A549 (cell line): ENCODE data around the gene HPF1. TPM values are rescaled to one million over a fixed set of nuclear protein-coding genes. Genes with fewer than 3 reads are reported as not detected.

Source experiments
- ATAC-seq, 2 experiments: fragments of 200-7000 bp in 1 of 2; fragments of >200 bp in 1 of 2; cut with Nextera tagmentation in 1 of 2; cut with Tn5 transposase in 1 of 2; 3 replicates each; pipeline versions ENCODE4 v1.8.0 to v1.9.1; 2018 to 2020; ENCODE audit warnings: mild to moderate bottlenecking in 1 of 2, moderate library complexity in 1 of 2
- CTCF ChIA-PET: fragments of 300-600 bp; sonication (Branson Sonifier 250); formaldehyde crosslinking; extraction: SDS; loops from one replicate; lab custom pipeline; 2021; ENCODE audit warnings: antibody characterized with exemption, inconsistent platforms; lab: Yijun Ruan, JAX
- POLR2A ChIA-PET: fragments of 350-600 bp; formaldehyde crosslinking; extraction: SDS; loops from one replicate; lab custom pipeline; 2021; ENCODE audit warnings: antibody characterized with exemption, inconsistent platforms; lab: Yijun Ruan, JAX
- DNase-seq, 2 experiments: peaks; one replicate each; pipeline versions ENCODE4 v3.0.0 to v3.0.0-alpha.2; 2011 to 2016; ENCODE audit warnings: low read depth in 1 of 2, low spot score in 1 of 2
- FAIRE-seq: peaks from 2 replicates; lab custom pipeline; 2011; peaks lifted over from hg19 to GRCh38; lab: Jason Lieb, UNC
- H3K27ac ChIP-seq, 2 experiments: fragments of >200 bp; sonication (Bioruptor Twin); formaldehyde crosslinking; 3 replicates each; pipeline ENCODE4 v1.5.1; 2016 to 2017
- H3K4me1 ChIP-seq: fragments of >200 bp; sonication (Bioruptor Twin); formaldehyde crosslinking; 3 replicates; pipeline ENCODE4 v1.6.1; 2016
- H3K4me2 ChIP-seq: fragments of >200 bp; sonication (Bioruptor Twin); formaldehyde crosslinking; 3 replicates; pipeline ENCODE4 v1.6.1; 2016
- H3K4me3 ChIP-seq: fragments of >200 bp; sonication (Bioruptor Twin); formaldehyde crosslinking; 3 replicates; pipeline ENCODE4 v1.5.1; 2016
- H3K9me3 ChIP-seq: fragments of >200 bp; sonication (Bioruptor Twin); formaldehyde crosslinking; 3 replicates; pipeline ENCODE4 v1.6.1; 2016
- CTCF ChIP-seq: fragments of >200 bp; sonication (Bioruptor Twin); formaldehyde crosslinking; IDR thresholded peaks from 3 replicates; pipeline ENCODE4 v1.5.1; 2016
- ESRRA ChIP-seq: fragments of 150-350 bp; IDR thresholded peaks from 2 replicates; pipeline ENCODE4 v1.6.1; 2014; ENCODE audit warnings: mild to moderate bottlenecking, low read length, borderline replicate concordance
- FOXS1 ChIP-seq: fragments of 250-450 bp; sonication (Bioruptor Pico); IDR thresholded peaks from 2 replicates; pipeline ENCODE4 v1.5.0; 2020; ENCODE audit warnings: mild to moderate bottlenecking, moderate library complexity
- HEYL ChIP-seq: fragments of 250-450 bp; sonication (Bioruptor Pico); IDR thresholded peaks from 2 replicates; pipeline ENCODE4 v1.8.0; 2021; ENCODE audit warnings: mild to moderate bottlenecking, moderate library complexity
- HMGXB4 ChIP-seq: fragments of 250-450 bp; sonication (Bioruptor Pico); IDR thresholded peaks from 2 replicates; pipeline ENCODE4 v1.5.0; 2021; ENCODE audit warnings: mild to moderate bottlenecking, moderate library complexity, borderline replicate concordance
- JUN ChIP-seq, 2 experiments: fragments of >200 bp; sonication (Bioruptor Twin); formaldehyde crosslinking; IDR thresholded peaks; 2 replicates in 1 of 2; 3 replicates in 1 of 2; pipeline ENCODE4 v1.6.1; 2016 to 2017
- MYC ChIP-seq: IDR thresholded peaks from 2 replicates; pipeline ENCODE4 v1.6.1; 2012; ENCODE audit warnings: mild to moderate bottlenecking, inconsistent platforms, low read length, improper control_type of control experiment, borderline replicate concordance
- NPAS2 ChIP-seq: fragments of 250-450 bp; sonication (Bioruptor Pico); IDR thresholded peaks from 2 replicates; pipeline ENCODE4 v1.8.0; 2022; ENCODE audit warnings: mild to moderate bottlenecking, moderate library complexity, borderline replicate concordance
- NR3C1 ChIP-seq: fragments of >200 bp; sonication (Bioruptor Twin); formaldehyde crosslinking; IDR thresholded peaks from 3 replicates; pipeline ENCODE4 v1.6.1; 2017
- PHF8 ChIP-seq: fragments of 200-600 bp; sonication (generic); IDR thresholded peaks from 2 replicates; pipeline ENCODE4 v1.6.1; 2016; ENCODE audit warnings: low read depth, mild to moderate bottlenecking, antibody characterized with exemption, moderate library complexity, borderline replicate concordance
- REST ChIP-seq: fragments of 200-600 bp; sonication (generic); IDR thresholded peaks from 2 replicates; pipeline ENCODE4 v1.6.1; 2016; ENCODE audit warnings: antibody characterized with exemption, mild to moderate bottlenecking, moderate library complexity
- RFX5 ChIP-seq: fragments of 450-650 bp; IDR thresholded peaks from 2 replicates; pipeline ENCODE4 v1.7.1; 2014; ENCODE audit warnings: antibody characterized with exemption, mild to moderate bottlenecking, moderate library complexity
- TFCP2L1 ChIP-seq: fragments of 250-450 bp; sonication (Bioruptor Pico); IDR thresholded peaks from 2 replicates; pipeline ENCODE4 v1.5.0; 2021; ENCODE audit warnings: mild to moderate bottlenecking
- ZSCAN20 ChIP-seq: fragments of 250-450 bp; sonication (Bioruptor Pico); IDR thresholded peaks from 2 replicates; pipeline ENCODE4 v1.8.0; 2022; ENCODE audit warnings: mild to moderate bottlenecking, moderate library complexity
- WGBS: methylation state at CpG from one replicate; pipeline ENCODE4 v1.1.6; 2017; ENCODE audit errors: missing lambda C conversion rate; 5-methylcytosine and 5-hydroxymethylcytosine counted together
- polyA plus RNA-seq, 4 experiments: library from polyadenylated mRNA; depleted of rRNA in 3 of 4; stranded (reverse); fragments of >200 nt; fragmentation: RNase III in 1 of 4; extraction: RNeasy Plus Mini Kit Qiagen cat#74134 plus additional on column Dnase treatment in 1 of 4; gene quantifications; 2 replicates in 3 of 4; 3 replicates in 1 of 4; pipeline ENCODE4 v1.2.3, GENCODE V29; 2011 to 2017
- TF ChIP-seq, protein P1 (sequence below): fragments of 250-450 bp; sonication (Bioruptor Pico); IDR thresholded peaks from 2 replicates; pipeline ENCODE4 v1.5.0; 2020; ENCODE audit warnings: low read depth, mild to moderate bottlenecking, moderate library complexity

HPF1 gene
- polyA plus RNA-seq, 2 of the 4 experiments (the other 2 are of a cell fraction), result 23.4 to 33.7 TPM

DNA sequence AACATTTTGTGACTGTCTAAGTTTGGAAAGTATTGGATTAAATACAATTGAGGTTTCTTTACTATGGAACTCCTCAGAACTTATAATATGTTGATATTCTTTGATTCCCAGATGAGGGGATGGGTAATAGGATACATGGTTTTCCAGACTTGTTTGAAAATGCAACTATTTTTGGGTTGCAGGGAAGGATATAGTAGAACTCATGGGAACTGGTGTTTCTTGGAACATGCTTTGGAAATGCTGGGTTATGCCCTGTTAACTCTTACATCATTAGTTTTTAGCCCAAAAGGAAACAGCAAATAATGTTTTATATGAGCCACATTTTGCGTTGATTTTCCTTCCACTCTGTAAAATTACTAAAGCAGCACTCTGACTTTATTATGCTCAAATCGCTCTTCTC lies 41.9 kb downstream of the HPF1 start:
- ATAC-seq (no peak), FAIRE-seq (no peak), DNase-seq (no peak)
- Histone ChIP-seq H3K9me3 (no peaks in the 10 kb centered on the region), H3K4me1 (0 out of 3 replicates have a peak, but pooled peaks cover 5% of the 10 kb centered on the region), H3K27ac (no peak overlapping the region), H3K4me3 (no peak overlapping the region), H3K4me2 (no peak overlapping the region)
- POLR2A ChIA-PET, result no interaction called here
- CTCF ChIA-PET, result no interaction called here
- 95% methylated on average over 2 of the region's 2 CpGs for whole genome bisulfite sequencing
- no peak for TF ChIP-seq JUN (IDR thresholded peaks at IDR 0.05)
- TF ChIP-seq CTCF, result no peak
- no peak for TF ChIP-seq TFCP2L1 (CRISPR knock-in tag)

- no peak overlapping the region for H3K4me3 ChIP-seq
- FAIRE-seq (no peak), ATAC-seq (no peak)
- CTCF ChIA-PET, result interaction anchor here (1.4 kb wide), 1 partner anchor 339 kb away, joined by 3 read pairs; no protein-coding TSS in a partner anchor
- H3K27ac ChIP-seq, result no peak overlapping the region
- POLR2A ChIA-PET, result no interaction called here
- WGBS, result 91% methylated on average over 2 of the region's 2 CpGs
- no peak for TF ChIP-seq HMGXB4
- TF ChIP-seq RFX5, result no peak
- no peak for TF ChIP-seq NPAS2 (CRISPR knock-in tag)
- TF ChIP-seq PHF8, result no peak
- TF ChIP-seq NR3C1, result no peak
- TF ChIP-seq ESRRA, result no peak
- TF ChIP-seq ZSCAN20 (CRISPR knock-in tag), result no peak
- TF ChIP-seq, all 56 proteins: peak for 0
- Histone ChIP-seq H3K4me1 (no peaks in the 10 kb centered on the region), H3K4me2 (no peak overlapping the region), H3K9me3 (no peaks in the 10 kb centered on the region)
- DNase-seq, result no peak
Observed at GRCh38 chr4:169707958-169708643, 49.6 kb downstream of the HPF1 start.

DNA sequence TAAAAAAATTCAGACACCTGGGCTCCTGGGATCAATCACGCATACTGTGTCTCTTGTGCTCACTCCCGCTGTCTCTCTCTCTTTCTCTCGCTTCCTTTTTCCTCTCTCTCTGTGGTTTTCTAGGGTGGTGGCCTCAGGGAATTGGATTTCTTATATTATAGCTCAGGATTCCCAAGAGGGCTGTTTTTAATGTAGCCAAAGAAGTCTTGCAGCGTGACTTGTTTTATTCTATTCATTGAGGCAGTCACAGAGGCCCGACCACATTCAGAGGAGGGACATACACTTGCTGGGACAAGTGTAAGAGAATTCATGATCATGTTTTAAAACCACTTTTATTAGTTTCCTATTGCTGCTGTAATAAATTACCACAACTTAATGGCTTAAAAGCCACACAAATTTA lies 59.4 kb downstream of the HPF1 start:
- Histone ChIP-seq H3K4me1 (no peaks in the 10 kb centered on the region), H3K9me3 (no peaks in the 10 kb centered on the region), H3K4me3 (no peak overlapping the region), H3K4me2 (no peak overlapping the region), H3K27ac (no peak overlapping the region)
- POLR2A ChIA-PET, result no interaction called here
- FAIRE-seq, result no peak
- TF ChIP-seq HEYL (CRISPR knock-in tag), result no peak
- TF ChIP-seq FOXS1 (CRISPR knock-in tag), result no peak
- TF ChIP-seq, protein P1, sequence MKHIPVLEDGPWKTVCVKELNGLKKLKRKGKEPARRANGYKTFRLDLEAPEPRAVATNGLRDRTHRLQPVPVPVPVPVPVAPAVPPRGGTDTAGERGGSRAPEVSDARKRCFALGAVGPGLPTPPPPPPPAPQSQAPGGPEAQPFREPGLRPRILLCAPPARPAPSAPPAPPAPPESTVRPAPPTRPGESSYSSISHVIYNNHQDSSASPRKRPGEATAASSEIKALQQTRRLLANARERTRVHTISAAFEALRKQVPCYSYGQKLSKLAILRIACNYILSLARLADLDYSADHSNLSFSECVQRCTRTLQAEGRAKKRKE (CRISPR knock-in tag), result no peak
- TF ChIP-seq MYC, result no peak
- TF ChIP-seq REST, result no peak
- no peak for DNase-seq
- CTCF ChIA-PET, result no interaction called here
- ATAC-seq, result no peak
- 97% methylated on average over 5 of the region's 5 CpGs for WGBS
